ENCODE measurements around the gene GALNTL6.

DNA sequence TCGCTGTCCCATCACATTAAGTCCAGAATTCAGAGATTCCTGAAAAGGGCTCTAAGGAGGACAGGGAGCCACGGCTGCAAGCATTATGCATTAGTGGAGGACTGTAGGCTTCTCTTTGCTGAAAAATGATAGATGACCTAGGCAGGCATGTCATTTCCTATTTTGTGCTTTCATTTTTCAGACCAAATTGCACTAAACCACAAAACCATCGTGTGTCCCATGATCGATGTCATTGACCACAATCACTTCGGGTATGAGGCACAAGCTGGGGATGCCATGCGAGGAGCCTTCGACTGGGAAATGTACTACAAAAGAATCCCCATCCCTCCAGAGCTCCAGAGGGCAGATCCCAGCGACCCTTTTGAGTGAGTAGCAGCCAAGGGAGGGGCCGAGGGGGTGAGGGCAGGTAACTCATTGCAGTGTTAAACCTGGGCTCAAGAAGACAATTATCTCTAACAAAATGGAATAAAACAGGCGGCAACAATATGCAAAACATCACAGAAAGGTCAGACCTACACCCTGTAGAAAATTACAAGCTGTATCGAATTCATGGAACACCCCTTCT lies 1000.2 kb downstream of the GALNTL6 start:
- TF ChIP-seq POLR2A (IDR thresholded peaks at IDR 0.05; ENCODE audit: low read length) (no peak), GATA1 (IDR thresholded peaks at IDR 0.05; ENCODE audit: low read depth, low read length) (no peak)
